Osteocyte (in vitro differentiated cells): ENCODE data around the gene BNIP5. TPM values are rescaled to one million over a fixed set of nuclear protein-coding genes. Genes with fewer than 3 reads are reported as not detected.

Experiments
- DNase-seq: peaks from one replicate; pipeline ENCODE4 v3.0.0; 2021; ENCODE audit warnings: mixed read lengths; ENCODE audit not compliant: unreplicated experiment; ENCODE audit errors: extremely low spot score
- H3K27ac Mint-ChIP-seq: one replicate; pipeline ENCODE4 v1.8.0; 2021; ENCODE audit warnings: mild to moderate bottlenecking, mixed read lengths; ENCODE audit not compliant: unreplicated experiment
- H3K27me3 Mint-ChIP-seq: one replicate; pipeline ENCODE4 v1.8.0; 2021; ENCODE audit warnings: mixed read lengths; ENCODE audit not compliant: unreplicated experiment
- H3K36me3 Mint-ChIP-seq: one replicate; pipeline ENCODE4 v1.8.0; 2021; ENCODE audit warnings: mixed read lengths; ENCODE audit not compliant: unreplicated experiment
- H3K4me1 Mint-ChIP-seq: one replicate; pipeline ENCODE4 v1.8.0; 2021; ENCODE audit warnings: mixed read lengths; ENCODE audit not compliant: unreplicated experiment
- H3K4me3 Mint-ChIP-seq: one replicate; pipeline ENCODE4 v1.8.0; 2021; ENCODE audit warnings: mild to moderate bottlenecking, moderate library complexity, mixed read lengths; ENCODE audit not compliant: unreplicated experiment
- H3K9me3 Mint-ChIP-seq: one replicate; pipeline ENCODE4 v1.8.0; 2021; ENCODE audit warnings: mixed read lengths; ENCODE audit not compliant: unreplicated experiment
- CTCF ChIP-seq: fragments of 200-600 bp; sonication (generic); IDR thresholded peaks from 2 replicates; pipeline ENCODE4 v1.5.0; 2021; ENCODE audit warnings: antibody characterized with exemption, mild to moderate bottlenecking, moderate library complexity
- total RNA-seq: library from RNA; stranded (reverse); gene quantifications from 2 replicates; pipeline ENCODE4 v1.2.1, GENCODE V29; 2021

Gene BNIP5
- total RNA-seq, 1 donor from 2014 or later = not detected

- no peaks in the 10 kb centered on the region for H3K36me3 Mint-ChIP-seq
- DNase-seq = no peak
- no peaks in the 10 kb centered on the region for H3K9me3 Mint-ChIP-seq
- H3K4me1 Mint-ChIP-seq = peaks cover 11% of the 10 kb centered on the region
- H3K27me3 Mint-ChIP-seq = peaks cover 7% of the 10 kb centered on the region
- TF ChIP-seq CTCF = no peak
- H3K27ac Mint-ChIP-seq = no peak overlapping the region
- H3K4me3 Mint-ChIP-seq = no peak overlapping the region
These were observed 45.1 kb upstream of the BNIP5 start for GRCh38 chr6:36381502-36382389.

- DNase-seq = no peak
- Mint-ChIP-seq H3K4me3 (no peak overlapping the region), H3K27me3 (peaks cover 15% of the 10 kb centered on the region), H3K9me3 (no peaks in the 10 kb centered on the region), H3K27ac (no peak overlapping the region), H3K4me1 (no peaks in the 10 kb centered on the region), H3K36me3 (no peaks in the 10 kb centered on the region)
- TF ChIP-seq CTCF = no peak
These were observed 43.5 kb upstream of the BNIP5 start for GRCh38 chr6:36380166-36380565.

- H3K4me1 Mint-ChIP-seq = no peaks in the 10 kb centered on the region
- H3K36me3 Mint-ChIP-seq = no peaks in the 10 kb centered on the region
- no peak overlapping the region for H3K4me3 Mint-ChIP-seq
- DNase-seq = no peak
- peaks cover 22% of the 10 kb centered on the region for H3K27me3 Mint-ChIP-seq
- TF ChIP-seq CTCF = no peak
- no peaks in the 10 kb centered on the region for H3K9me3 Mint-ChIP-seq
- H3K27ac Mint-ChIP-seq = no peak overlapping the region
These were observed 42.2 kb upstream of the BNIP5 start for GRCh38 chr6:36378936-36379335.

GRCh38 chr6:36378243-36378920, 41.7 kb upstream of the BNIP5 start:
- Mint-ChIP-seq H3K27me3 (peaks cover 22% of the 10 kb centered on the region), H3K27ac (no peak overlapping the region), H3K36me3 (no peaks in the 10 kb centered on the region), H3K4me3 (no peak overlapping the region), H3K4me1 (peaks cover 2% of the 10 kb centered on the region), H3K9me3 (no peaks in the 10 kb centered on the region)
- no peak for DNase-seq
- TF ChIP-seq CTCF = no peak

GRCh38 chr6:36377594-36377993, 40.9 kb upstream of the BNIP5 start:
- Mint-ChIP-seq H3K27me3 (peaks cover 27% of the 10 kb centered on the region), H3K4me1 (peaks cover 2% of the 10 kb centered on the region), H3K27ac (no peak overlapping the region), H3K9me3 (no peaks in the 10 kb centered on the region), H3K4me3 (no peak overlapping the region), H3K36me3 (no peaks in the 10 kb centered on the region)
- TF ChIP-seq CTCF = no peak
- DNase-seq = no peak
